ENCODE results near the gene NPSR1. TPM values are rescaled to one million over a fixed set of nuclear protein-coding genes. Genes with fewer than 3 reads are reported as not detected.

NPSR1 gene
- total and polyA plus RNA-seq, 11 donors, result not detected

DNA sequence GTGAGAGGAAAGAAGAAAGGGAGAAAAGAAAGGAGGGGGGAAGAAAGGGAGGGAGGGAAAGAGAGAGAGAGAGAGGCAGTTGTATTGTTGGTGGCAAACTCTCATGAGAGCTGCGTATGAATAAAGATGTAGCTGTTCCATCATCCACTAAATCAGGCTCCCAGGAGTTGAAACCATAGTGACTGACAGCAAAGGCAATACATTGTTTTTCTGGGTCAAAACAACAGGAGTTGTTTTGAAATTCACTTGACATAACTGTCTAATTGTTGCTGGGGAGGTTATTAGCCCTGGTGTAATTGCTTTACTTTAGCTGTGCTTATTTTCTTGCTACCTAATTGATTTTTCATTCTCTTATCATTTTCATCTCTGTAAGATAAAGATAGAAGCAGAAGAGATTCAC lies 173.4 kb downstream of the NPSR1 start:
- intact Hi-C loops (cut with DNase I), result no loop called here
- H3K27ac ChIP-seq, result no peak overlapping the region
- no peaks in the 10 kb centered on the region for H3K9me3 ChIP-seq
- no peak overlapping the region for H3K4me3 ChIP-seq
- no peaks in the 10 kb centered on the region for H3K4me1 ChIP-seq
- peaks cover 0 to 3% (median 0%) of the 10 kb centered on the region in 9 donors for H3K27me3 ChIP-seq
- ATAC-seq (no peak), DNase-seq (no peak)
- WGBS, 4 donors, result 82 to 95% (median 84%) methylated on average over 1 of the region's 1 CpG
- no peaks in the 10 kb centered on the region for H3K36me3 ChIP-seq
- TF ChIP-seq POLR2A (IDR thresholded peaks at IDR 0.05) (no peak), CTCF (IDR thresholded peaks at IDR 0.05) (no peak)

DNA sequence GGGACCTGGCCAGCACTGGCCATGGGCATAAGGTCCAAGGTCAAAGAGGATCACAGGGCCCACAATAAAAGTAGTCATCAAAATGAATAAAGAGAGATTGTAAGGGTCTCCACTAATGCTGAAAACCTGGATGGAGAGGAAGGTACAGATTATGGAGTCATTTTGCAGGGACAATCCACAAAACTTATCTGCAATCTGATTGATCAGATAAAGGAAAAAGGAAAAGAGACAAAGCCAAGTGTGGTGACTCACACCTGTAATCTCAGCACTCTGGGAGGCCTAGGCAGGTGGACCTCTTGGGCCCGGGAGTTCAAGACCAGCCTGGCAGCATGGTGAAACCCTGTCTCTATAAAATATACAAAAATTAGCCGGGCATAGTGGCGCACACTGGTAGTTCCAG lies 174.0 kb downstream of the NPSR1 start:
- Histone ChIP-seq H3K36me3 (no peaks in the 10 kb centered on the region), H3K27ac (no peak overlapping the region), H3K4me3 (no peak overlapping the region), H3K9me3 (no peaks in the 10 kb centered on the region), H3K4me1 (no peaks in the 10 kb centered on the region), H3K27me3 (peaks cover 0 to 3% (median 0%) of the 10 kb centered on the region in 9 donors)
- no peak for DNase-seq
- ATAC-seq, result no peak
- no peak for TF ChIP-seq CTCF (IDR thresholded peaks at IDR 0.05)
- TF ChIP-seq POLR2A (IDR thresholded peaks at IDR 0.05), result no peak
- intact Hi-C loops (cut with DNase I), result no loop called here
- WGBS, 4 donors, result 89 to 94% (median 91%) methylated on average over 3 of the region's 3 CpGs

DNA sequence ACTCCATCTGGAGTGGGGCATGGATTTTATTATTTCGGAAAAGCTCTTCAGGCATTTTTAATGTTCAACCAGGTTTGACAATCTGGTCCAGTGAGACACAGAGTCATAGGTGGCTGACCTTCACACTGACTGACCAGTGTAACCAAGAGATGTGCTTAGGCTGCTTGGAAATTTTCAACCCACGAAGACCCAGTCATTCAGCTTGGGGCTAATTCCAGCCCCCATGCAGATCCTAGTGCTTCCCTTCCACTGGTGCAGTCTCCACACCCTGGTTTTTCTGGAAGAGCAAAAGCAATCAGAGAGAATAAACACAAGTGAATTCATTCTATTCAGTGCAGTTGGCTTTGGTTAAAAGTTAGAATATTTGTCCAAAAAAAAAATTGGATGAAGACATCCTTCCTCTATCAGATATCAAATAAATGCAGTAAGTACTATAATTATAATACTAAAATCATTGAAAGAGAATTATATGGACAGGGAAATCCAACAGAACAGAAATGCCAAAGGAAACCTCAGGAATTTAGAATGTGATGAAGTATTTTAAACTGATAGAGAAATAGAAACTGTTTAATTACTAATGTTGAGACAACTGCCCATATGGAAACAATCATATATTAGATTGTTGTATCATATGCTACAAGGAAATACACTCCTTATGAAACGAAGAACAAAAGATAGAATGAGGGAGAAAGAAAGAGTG lies 178.0 kb downstream of the NPSR1 start:
- Histone ChIP-seq H3K27me3 (peaks cover 0 to 3% (median 0%) of the 10 kb centered on the region in 9 donors), H3K9me3 (no peaks in the 10 kb centered on the region), H3K36me3 (no peaks in the 10 kb centered on the region), H3K4me3 (no peak overlapping the region), H3K27ac (no peak overlapping the region), H3K4me1 (no peaks in the 10 kb centered on the region)
- no peak for DNase-seq
- TF ChIP-seq POLR2A (IDR thresholded peaks at IDR 0.05) (no peak), CTCF (IDR thresholded peaks at IDR 0.05) (no peak)
- intact Hi-C loops (cut with DNase I), result no loop called here
- ATAC-seq, result no peak
- 63 to 75% (median 67%) methylated on average over 3 of the region's 3 CpGs for WGBS, 4 donors

DNA sequence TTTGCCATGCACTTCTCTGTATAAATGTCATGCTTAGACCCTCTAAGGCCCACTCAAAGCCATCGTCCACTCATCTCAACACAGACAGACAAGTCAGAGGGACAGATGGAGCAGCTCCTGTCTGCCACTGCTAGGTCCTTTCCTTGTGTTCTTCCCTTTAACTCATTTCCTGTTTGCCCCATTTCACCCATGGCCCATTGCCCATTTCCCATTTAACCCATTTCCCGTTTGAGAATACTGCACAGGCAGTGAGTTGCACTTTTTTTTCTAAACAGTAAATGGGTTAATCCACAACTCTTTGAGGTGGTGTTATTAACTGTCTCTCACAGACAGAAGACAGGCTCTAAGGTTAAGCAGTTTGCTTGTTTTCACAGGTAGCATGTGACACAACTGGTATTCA lies 179.3 kb downstream of the NPSR1 start:
- ATAC-seq, result no peak
- Histone ChIP-seq H3K4me3 (no peak overlapping the region), H3K9me3 (no peaks in the 10 kb centered on the region), H3K4me1 (no peaks in the 10 kb centered on the region), H3K36me3 (no peaks in the 10 kb centered on the region), H3K27me3 (peaks cover 0 to 3% (median 0%) of the 10 kb centered on the region in 9 donors), H3K27ac (no peak overlapping the region)
- WGBS, 4 donors, result 55 to 59% (median 57%) methylated on average over 2 of the region's 2 CpGs
- intact Hi-C loops (cut with DNase I), result no loop called here
- no peak for DNase-seq
- TF ChIP-seq POLR2A (IDR thresholded peaks at IDR 0.05) (no peak), CTCF (IDR thresholded peaks at IDR 0.05) (no peak)

Data from heart left ventricle (tissue), 16 donors.